Measurements from ENCODE around the gene DCDC2C. TPM values are rescaled to one million over a fixed set of nuclear protein-coding genes. Genes with fewer than 3 reads are reported as not detected.

The DCDC2C gene
- total RNA-seq, 1 donor from 2014 or later = not detected

GRCh38 chr2:3840611-3841155, 137.3 kb downstream of the DCDC2C start:
- H3K4me1 Mint-ChIP-seq (ENCODE audit: unreplicated experiment) = peaks cover 13% of the 10 kb centered on the region
- no peak for TF ChIP-seq CTCF (conservative IDR thresholded peaks at IDR 0.05)
- no peaks in the 10 kb centered on the region for H3K36me3 Mint-ChIP-seq
- no peak for DNase-seq (ENCODE audit: extremely low spot score, unreplicated experiment)
- peaks cover 9% of the 10 kb centered on the region for H3K27me3 Mint-ChIP-seq
- H3K4me3 Mint-ChIP-seq = no peak overlapping the region
- no peaks in the 10 kb centered on the region for H3K9me3 Mint-ChIP-seq
- H3K27ac Mint-ChIP-seq = no peak overlapping the region

GRCh38 chr2:3847397-3848052, 144.2 kb downstream of the DCDC2C start:
- Mint-ChIP-seq H3K4me1 (ENCODE audit: unreplicated experiment) (no peaks in the 10 kb centered on the region), H3K4me3 (no peak overlapping the region), H3K27ac (no peak overlapping the region), H3K36me3 (no peaks in the 10 kb centered on the region), H3K9me3 (peaks cover 17% of the 10 kb centered on the region), H3K27me3 (peaks cover 21% of the 10 kb centered on the region)
- no peak for DNase-seq (ENCODE audit: extremely low spot score, unreplicated experiment)
- no peak for TF ChIP-seq CTCF (conservative IDR thresholded peaks at IDR 0.05)

GRCh38 chr2:3848776-3849175, 145.4 kb downstream of the DCDC2C start:
- no peak for DNase-seq (ENCODE audit: extremely low spot score, unreplicated experiment)
- H3K9me3 Mint-ChIP-seq = peaks cover 28% of the 10 kb centered on the region

GRCh38 chr2:3849213-3849612, 145.8 kb downstream of the DCDC2C start:
- H3K36me3 Mint-ChIP-seq = peaks cover 3% of the 10 kb centered on the region
- H3K27ac Mint-ChIP-seq = no peak overlapping the region
- H3K4me3 Mint-ChIP-seq = no peak overlapping the region
- H3K4me1 Mint-ChIP-seq (ENCODE audit: unreplicated experiment) = no peaks in the 10 kb centered on the region
- TF ChIP-seq CTCF (conservative IDR thresholded peaks at IDR 0.05) = no peak
- DNase-seq (ENCODE audit: extremely low spot score, unreplicated experiment) = no peak
- H3K27me3 Mint-ChIP-seq = peaks cover 24% of the 10 kb centered on the region
- peaks cover 29% of the 10 kb centered on the region for H3K9me3 Mint-ChIP-seq

More at GRCh38 chr2:3848776-3849175, 145.4 kb downstream of the DCDC2C start:
- Mint-ChIP-seq H3K27me3 (peaks cover 24% of the 10 kb centered on the region), H3K36me3 (peaks cover 3% of the 10 kb centered on the region), H3K27ac (no peak overlapping the region), H3K4me3 (no peak overlapping the region), H3K4me1 (ENCODE audit: unreplicated experiment) (no peaks in the 10 kb centered on the region)
- no peak for TF ChIP-seq CTCF (conservative IDR thresholded peaks at IDR 0.05)

GRCh38 chr2:3857576-3857975, 154.2 kb downstream of the DCDC2C start:
- Mint-ChIP-seq H3K9me3 (peaks cover 15% of the 10 kb centered on the region), H3K4me1 (ENCODE audit: unreplicated experiment) (no peaks in the 10 kb centered on the region), H3K4me3 (no peak overlapping the region), H3K36me3 (peaks cover 3% of the 10 kb centered on the region), H3K27me3 (peaks cover 3% of the 10 kb centered on the region), H3K27ac (no peak overlapping the region)
- DNase-seq (ENCODE audit: extremely low spot score, unreplicated experiment) = no peak
- no peak for TF ChIP-seq CTCF (conservative IDR thresholded peaks at IDR 0.05)
